Heart left ventricle (tissue), 16 donors: Measurements from ENCODE around the gene MEIOB. TPM values are rescaled to one million over a fixed set of nuclear protein-coding genes. Genes with fewer than 3 reads are reported as not detected.

Experiments
- ATAC-seq, 4 donors: fragments of 200-7000 bp; cut with Tn5 transposase; one replicate each; pipeline ENCODE4 v1.9.1; 2020 to 2022; ENCODE audit warnings: moderate library complexity in 4 of 4, mild to moderate bottlenecking in 3 of 4, moderate number of reproducible peaks in 1 of 4
- DNase-seq, 5 donors: peaks; one replicate each; pipeline ENCODE4 v3.0.0-alpha.2; 2020
- H3K27ac ChIP-seq, 12 donors: fragments of 200-600 bp; sonication (generic) in 4 of 12; one replicate each; pipeline versions ENCODE4 v1.5.0 to v1.8.0; 2016 to 2022; ENCODE audit warnings: mild to moderate bottlenecking in 2 of 12
- H3K27me3 ChIP-seq, 9 donors: fragments of 200-600 bp; sonication (generic) in 2 of 9; one replicate each; pipeline versions ENCODE4 v1.5.1 to v1.8.0; 2016 to 2022; ENCODE audit warnings: mild to moderate bottlenecking in 3 of 9
- H3K36me3 ChIP-seq, 9 donors: fragments of 200-600 bp; sonication (generic) in 2 of 9; one replicate each; pipeline versions ENCODE4 v1.5.0 to v1.8.0; 2018 to 2022; ENCODE audit warnings: mild to moderate bottlenecking in 2 of 9
- H3K4me1 ChIP-seq, 12 donors: fragments of 200-600 bp; sonication (generic) in 4 of 12; one replicate each; pipeline versions ENCODE4 v1.5.0 to v1.8.0; 2016 to 2022; ENCODE audit warnings: mild to moderate bottlenecking in 3 of 12
- H3K4me3 ChIP-seq, 12 donors: fragments of 200-600 bp; sonication (generic) in 4 of 12; one replicate each; pipeline versions ENCODE4 v1.5.0 to v1.8.0; 2017 to 2022; ENCODE audit warnings: mild to moderate bottlenecking in 9 of 12, moderate library complexity in 4 of 12
- H3K9me3 ChIP-seq, 12 donors: fragments of 200-600 bp; sonication (generic) in 4 of 12; one replicate each; pipeline versions ENCODE4 v1.5.0 to v1.8.0; 2016 to 2022; ENCODE audit warnings: mild to moderate bottlenecking in 1 of 12
- CTCF ChIP-seq, 12 donors: fragments of 200-600 bp; sonication (generic) in 4 of 12; IDR thresholded peaks; one replicate each; pipeline versions ENCODE4 v1.5.0 to v1.8.0; 2018 to 2022; ENCODE audit warnings: antibody characterized with exemption in 12 of 12, mild to moderate bottlenecking in 5 of 12
- POLR2A ChIP-seq, 2 donors: fragments of 450-650 bp; IDR thresholded peaks; one replicate each; pipeline ENCODE4 v1.6.1; 2017; ENCODE audit warnings: antibody characterized with exemption in 2 of 2, mild to moderate bottlenecking in 2 of 2, moderate library complexity in 2 of 2
- WGBS, 4 donors: extraction: QIAGEN DNeasy Blood & Tissue Kit in 2 of 4; methylation state at CpG; one replicate each; pipeline versions ENCODE4 v1.1.5 to v1.1.7; 2013 to 2018; 5-methylcytosine and 5-hydroxymethylcytosine counted together
- intact Hi-C, 10 donors: fragments of 100-400 bp; cut with DNase I; formaldehyde crosslinking; loops; one replicate each; pipeline versions ENCODE4 v1.11.1 to v1.14.2; 2022
- polyA plus RNA-seq, 2 donors: library from polyadenylated mRNA; stranded (reverse); fragments of 200-250 nt; gene quantifications; one replicate each; pipeline ENCODE4 v1.2.3, GENCODE V29; 2013
- total RNA-seq, 9 donors: library from RNA; depleted of rRNA in 2 of 9; stranded (reverse); fragments of >200 nt in 2 of 9; fragmentation: NEBNext Ultra II Directional in 3 of 9; extraction: Animal tissue kit (Norgen Biotek cat#: 25700) in 3 of 9; gene quantifications; one replicate each; pipeline versions ENCODE4 v1.1.0 to v1.2.4, GENCODE V29; 2016 to 2023
- donor health status: ischemic (EF 13 %, LVEDD 7.1; RV severe dilation, severe dysfunction).
- donor health status: healthy with polysubstance abuse.
- donor health status: DM: no; HTN: yes; CAD: no.
- donor health status: DM: no; HTN: no; CAD: no.
- donor health status: ischemic (EF 25% LVEDD 6.9; RV normal size, moderate dysfunction).
- donor health status: ischemic (EF 25% LVEDD 5.7; RV mildly dilated, moderate dysfunction).
- donor health status: healthy.
- donor health status: DM: yes; HTN: yes; CAD: no.
- donor health status: ischemic (EF 35%, LVEDD 5.7; RV mildly dilated, moderate dysfunction).
- donor health status: nonischemic (EF 11% LVEDD 7.7; RV severe dilation, severe dysfunction).
- donor health status: DM: yes; HTN: yes; CAD: no.
- donor health status: PGD.
- donor health status: ischemic (EF 29% LVEDD 5.4; RV normal size, mild dysfunction).
- donor health status: nonischemic (EF 23%, LVEDD 6.1; RV moderate dilation, normal function).

Gene MEIOB
- total and polyA plus RNA-seq, 11 donors, result not detected

- ATAC-seq (no peak), DNase-seq (no peak)
- TF ChIP-seq CTCF (IDR thresholded peaks at IDR 0.05) (peak; percentile 49 to 72 (median 64)), POLR2A (IDR thresholded peaks at IDR 0.05) (no peak)
- intact Hi-C loops, result loop anchor here in 9 of 10 donors (1.0 to 10.0 kb wide), 7 partner anchors 63 to 131 kb away; no protein-coding TSS in a partner anchor
- Histone ChIP-seq H3K36me3 (no peaks in the 10 kb centered on the region), H3K9me3 (no peaks in the 10 kb centered on the region), H3K4me1 (no peaks in the 10 kb centered on the region), H3K4me3 (no peak overlapping the region), H3K27me3 (peaks cover 0 to 74% (median 14%) of the 10 kb centered on the region in 9 donors), H3K27ac (no peak overlapping the region)
- WGBS, 4 donors, result 10 to 19% (median 12%) methylated on average over 4 of the region's 4 CpGs
These were observed 8.1 kb downstream of the MEIOB start for GRCh38 chr16:1863681-1864460.

GRCh38 chr16:1862394-1862793 lies 9.6 kb downstream of the MEIOB start:
- H3K27me3 ChIP-seq, result peaks cover 0 to 79% (median 24%) of the 10 kb centered on the region in 9 donors
- no peak for TF ChIP-seq POLR2A (IDR thresholded peaks at IDR 0.05)
- no peak for TF ChIP-seq CTCF (IDR thresholded peaks at IDR 0.05)
- ATAC-seq (no peak), DNase-seq (no peak)
- 68 to 83% (median 76%) methylated on average over 9 of the region's 9 CpGs for WGBS, 4 donors
- no peaks in the 10 kb centered on the region for H3K4me1 ChIP-seq
- no peak overlapping the region for H3K27ac ChIP-seq
- intact Hi-C loops, result loop anchor here in 4 of 10 donors (5.0 to 10.0 kb wide), 4 partner anchors 65 to 132 kb away; no protein-coding TSS in a partner anchor
- no peaks in the 10 kb centered on the region for H3K36me3 ChIP-seq
- no peak overlapping the region for H3K4me3 ChIP-seq
- H3K9me3 ChIP-seq, result no peaks in the 10 kb centered on the region

GRCh38 chr16:1861730-1862129 lies 10.2 kb downstream of the MEIOB start:
- H3K36me3 ChIP-seq, result no peaks in the 10 kb centered on the region
- no peaks in the 10 kb centered on the region for H3K9me3 ChIP-seq
- H3K27ac ChIP-seq, result no peak overlapping the region
- 69 to 80% (median 72%) methylated on average over 5 of the region's 5 CpGs for WGBS, 4 donors
- no peaks in the 10 kb centered on the region for H3K4me1 ChIP-seq
- ATAC-seq (no peak), DNase-seq (no peak)
- H3K27me3 ChIP-seq, result peaks cover 0 to 82% (median 24%) of the 10 kb centered on the region in 9 donors
- H3K4me3 ChIP-seq, result no peak overlapping the region
- TF ChIP-seq CTCF (IDR thresholded peaks at IDR 0.05) (no peak), POLR2A (IDR thresholded peaks at IDR 0.05) (no peak)
- intact Hi-C loops, result loop anchor here in 4 of 10 donors (5.0 to 10.0 kb wide), 4 partner anchors 66 to 133 kb away; no protein-coding TSS in a partner anchor

- WGBS, 4 donors, result 33 to 53% (median 37%) methylated on average over 8 of the region's 8 CpGs
- ATAC-seq, result no peak
- no peaks in the 10 kb centered on the region for H3K9me3 ChIP-seq
- H3K27ac ChIP-seq, result no peak overlapping the region
- TF ChIP-seq CTCF (IDR thresholded peaks at IDR 0.05) (no peak), POLR2A (IDR thresholded peaks at IDR 0.05) (no peak)
- DNase-seq, result no peak
- peaks cover 0 to 83% (median 24%) of the 10 kb centered on the region in 9 donors for H3K27me3 ChIP-seq
- no peaks in the 10 kb centered on the region for H3K36me3 ChIP-seq
- H3K4me3 ChIP-seq, result no peak overlapping the region
- intact Hi-C loops, result loop anchor here in 4 of 10 donors (5.0 to 10.0 kb wide), 4 partner anchors 68 to 135 kb away; no protein-coding TSS in a partner anchor
- no peaks in the 10 kb centered on the region for H3K4me1 ChIP-seq
These were observed 12.3 kb downstream of the MEIOB start for GRCh38 chr16:1859650-1860049.
